HEK293T (cell line): Measurements from ENCODE around the gene CCDC138.

Source experiments
- ARNT ChIP-seq: fragments of 450-650 bp; IDR thresholded peaks from 2 replicates; pipeline ENCODE4 v1.6.1; 2017; ENCODE audit warnings: mild to moderate bottlenecking
- CTBP1 ChIP-seq: fragments of 450-650 bp; IDR thresholded peaks from 2 replicates; pipeline ENCODE4 v1.6.1; 2016; ENCODE audit warnings: borderline replicate concordance
- ELF4 ChIP-seq: fragments of 450-650 bp; IDR thresholded peaks from 2 replicates; pipeline ENCODE4 v1.6.1; 2017; ENCODE audit warnings: antibody characterized with exemption
- FOXK2 ChIP-seq: fragments of 450-650 bp; IDR thresholded peaks from 2 replicates; pipeline ENCODE4 v1.6.1; 2016; ENCODE audit warnings: mild to moderate bottlenecking
- FOXM1 ChIP-seq: fragments of 450-650 bp; IDR thresholded peaks from 2 replicates; pipeline ENCODE4 v1.6.1; 2017; ENCODE audit warnings: mild to moderate bottlenecking, borderline replicate concordance
- HDGF ChIP-seq: fragments of 450-650 bp; IDR thresholded peaks from 2 replicates; pipeline ENCODE4 v1.6.1; 2017; ENCODE audit warnings: antibody characterized with exemption, borderline replicate concordance
- SP1 ChIP-seq: fragments of 450-650 bp; IDR thresholded peaks from 2 replicates; pipeline ENCODE4 v1.6.1; 2017
- TARDBP ChIP-seq: fragments of 450-650 bp; IDR thresholded peaks from 2 replicates; pipeline ENCODE4 v1.6.1; 2016

- TF ChIP-seq CTBP1 (no peak), ARNT (no peak), HDGF (no peak), FOXK2 (no peak), TARDBP (no peak), SP1 (no peak), FOXM1 (no peak), ELF4 (no peak)
Observed at GRCh38 chr2:108907822-108908712, 121.5 kb downstream of the CCDC138 start.
